Testis (tissue), 3 donors: ENCODE data around the gene CTNS. TPM values are rescaled to one million over a fixed set of nuclear protein-coding genes. Genes with fewer than 3 reads are reported as not detected.

Source experiments
- DNase-seq: peaks from one replicate; pipeline ENCODE4 v3.0.0-alpha.2; 2019
- H3K27ac ChIP-seq, 2 donors: fragments of 200-600 bp; sonication (generic); one replicate each; pipeline ENCODE4 v1.5.1; 2019
- H3K27me3 ChIP-seq: fragments of 200-600 bp; sonication (generic); one replicate; pipeline ENCODE4 v1.5.1; 2019
- H3K36me3 ChIP-seq: fragments of 200-600 bp; sonication (generic); one replicate; pipeline ENCODE4 v1.5.1; 2017; ENCODE audit warnings: low read depth; ENCODE audit errors: missing control alignments
- H3K4me1 ChIP-seq: fragments of 200-600 bp; sonication (generic); one replicate; pipeline ENCODE4 v1.5.1; 2019
- H3K4me3 ChIP-seq, 2 donors: fragments of 200-600 bp; sonication (generic); one replicate each; pipeline ENCODE4 v1.5.1; 2017 to 2019
- H3K9me3 ChIP-seq: fragments of 200-600 bp; sonication (generic); one replicate; pipeline ENCODE4 v1.5.1; 2017
- CTCF ChIP-seq, 3 experiments: fragments of 450-650 bp in 2 of 3; fragments of 200-600 bp in 1 of 3; sonication (generic) in 1 of 3; IDR thresholded peaks; one replicate each; pipeline ENCODE4 v1.5.1; 2016 to 2019; ENCODE audit warnings: antibody characterized with exemption in 3 of 3, mild to moderate bottlenecking in 2 of 3, moderate library complexity in 1 of 3
- POLR2A ChIP-seq: fragments of 450-650 bp; IDR thresholded peaks from one replicate; pipeline ENCODE4 v1.6.1; 2017; ENCODE audit warnings: antibody characterized with exemption, mild to moderate bottlenecking, moderate library complexity
- WGBS, 2 donors: methylation state at CpG; one replicate each; pipeline ENCODE4 v1.1.5; 2018; 5-methylcytosine and 5-hydroxymethylcytosine counted together
- intact Hi-C: fragments of 100-400 bp; cut with DNase I; formaldehyde crosslinking; loops from one replicate; pipeline ENCODE4 v1.15.1; 2023; ENCODE audit warnings: low total_unique reads
- polyA plus RNA-seq: library from polyadenylated mRNA; stranded (reverse); fragments of 350-450 nt; fragmentation: Illumina TruSeq; extraction: RNeasy Lipid Tissue Mini Kit (QIAGEN cat#74804); gene quantifications from one replicate; pipeline ENCODE4 v1.2.3, GENCODE V29; 2014; ENCODE audit warnings: low read depth, low replicate concordance; ENCODE audit not compliant: insufficient read depth
- total RNA-seq, 2 donors: library from RNA; depleted of rRNA; stranded (reverse); fragments of >200 nt; gene quantifications; one replicate each; pipeline ENCODE4 v1.2.3, GENCODE V29; 2016

Gene CTNS
- total and polyA plus RNA-seq, 3 donors from 2014 or later, result 43.8 to 57.3 (median 50.4) TPM

- no peak for DNase-seq
- Histone ChIP-seq H3K27ac (no peak overlapping the region), H3K4me1 (no peaks in the 10 kb centered on the region), H3K9me3 (no peaks in the 10 kb centered on the region), H3K36me3 (no peaks in the 10 kb centered on the region), H3K4me3 (no peak overlapping the region), H3K27me3 (no peaks in the 10 kb centered on the region)
- WGBS, 2 donors, result 87 to 91% methylated on average over 28 to 44 of the region's 44 CpGs
- intact Hi-C loops, result no loop called here
- TF ChIP-seq CTCF (IDR thresholded peaks at IDR 0.05) (no peak), POLR2A (no peak)
Measured at GRCh38 chr17:3689262-3690093, 52.9 kb downstream of the CTNS start.

DNA sequence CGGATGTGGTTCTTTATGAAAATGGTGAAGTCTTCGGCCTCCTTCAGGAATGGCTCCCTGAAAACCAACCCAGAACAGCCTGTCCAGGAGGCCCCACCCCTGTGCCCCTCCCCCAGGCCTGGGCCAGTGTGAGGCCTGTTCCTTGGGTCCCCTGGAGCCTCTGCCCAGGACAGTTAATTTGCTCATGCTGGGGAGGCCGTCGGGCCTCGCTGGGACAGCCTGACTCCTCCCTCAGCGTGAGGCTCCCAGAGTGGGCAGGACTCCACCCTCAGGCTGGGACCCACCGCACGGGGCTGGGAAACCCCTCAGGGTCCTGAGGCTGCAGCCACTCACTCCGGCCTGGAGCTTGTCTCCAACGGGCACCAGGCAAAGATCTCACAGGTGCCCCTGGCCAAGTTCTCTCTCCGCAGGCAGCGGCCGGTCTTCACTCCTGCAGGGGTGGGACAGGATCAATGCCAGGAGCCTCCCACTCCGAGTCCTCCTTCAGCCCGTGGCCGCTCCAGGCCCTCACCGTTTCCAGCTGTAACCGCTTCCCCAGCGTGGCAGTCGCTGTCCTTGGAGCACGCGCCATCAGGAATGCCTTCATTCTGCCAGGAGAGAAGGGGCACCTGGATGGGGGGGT, 53.6 kb downstream of the CTNS start:
- Histone ChIP-seq H3K4me1 (peaks cover 6% of the 10 kb centered on the region), H3K4me3 (no peak overlapping the region), H3K27ac (no peak overlapping the region), H3K27me3 (no peaks in the 10 kb centered on the region), H3K36me3 (no peaks in the 10 kb centered on the region), H3K9me3 (no peaks in the 10 kb centered on the region)
- peak; percentile 38 for DNase-seq
- 44 to 53% methylated on average over 5 to 22 of the region's 22 CpGs for WGBS, 2 donors
- intact Hi-C loops, result no loop called here
- no peak for TF ChIP-seq POLR2A
- TF ChIP-seq CTCF (IDR thresholded peaks at IDR 0.05), result no peak

GRCh38 chr17:3691617-3692067, 55.1 kb downstream of the CTNS start:
- 77 to 80% methylated on average over 9 to 16 of the region's 16 CpGs for WGBS, 2 donors
- Histone ChIP-seq H3K4me3 (no peak overlapping the region), H3K9me3 (no peaks in the 10 kb centered on the region), H3K36me3 (no peaks in the 10 kb centered on the region), H3K4me1 (peaks cover 12% of the 10 kb centered on the region), H3K27ac (no peak overlapping the region), H3K27me3 (no peaks in the 10 kb centered on the region)
- TF ChIP-seq CTCF (IDR thresholded peaks at IDR 0.05), result no peak
- no peak for TF ChIP-seq POLR2A
- intact Hi-C loops, result no loop called here
- no peak for DNase-seq

DNA sequence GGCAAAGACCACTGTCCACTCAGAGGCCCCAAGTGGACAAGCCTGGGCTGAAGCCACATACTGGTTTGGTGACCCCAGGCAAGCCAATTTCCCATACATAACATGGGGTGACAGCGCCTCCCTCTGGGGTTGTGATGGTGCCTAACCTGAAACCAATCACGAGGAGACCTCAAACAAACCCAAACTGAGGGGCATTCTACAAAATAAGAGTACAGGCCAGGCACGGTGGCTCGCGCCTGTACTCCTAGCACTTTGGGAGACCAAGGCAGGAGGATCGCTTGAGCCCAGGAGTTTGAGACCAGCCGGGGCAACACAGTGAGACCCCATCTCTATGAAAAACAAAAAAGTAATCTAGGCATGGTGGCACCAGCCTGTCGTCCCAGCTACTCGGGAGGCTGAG, 55.8 kb downstream of the CTNS start:
- DNase-seq, result no peak
- no peak for TF ChIP-seq CTCF (IDR thresholded peaks at IDR 0.05)
- TF ChIP-seq POLR2A, result no peak
- H3K4me1 ChIP-seq, result peaks cover 12% of the 10 kb centered on the region
- H3K27me3 ChIP-seq, result no peaks in the 10 kb centered on the region
- H3K9me3 ChIP-seq, result no peaks in the 10 kb centered on the region
- H3K36me3 ChIP-seq, result no peaks in the 10 kb centered on the region
- 84 to 88% methylated on average over 9 of the region's 9 CpGs for whole genome bisulfite sequencing, 2 donors
- no peak overlapping the region for H3K4me3 ChIP-seq
- no peak overlapping the region for H3K27ac ChIP-seq
- intact Hi-C loops, result no loop called here
